OCI-LY7 (cell line): ENCODE results near the gene SETD7.

Source experiments
- EZH2phosphoT487 ChIP-seq: fragments of 200-600 bp; sonication (generic); IDR thresholded peaks from 2 replicates; pipeline ENCODE4 v1.6.1; 2018; ENCODE audit warnings: low read depth, borderline replicate concordance, mild to moderate bottlenecking, mixed run types, antibody characterized with exemption, low read length, moderate library complexity, mixed read lengths
- TF ChIP-seq, protein P1 (sequence below): fragments of 200-600 bp; sonication (generic); conservative IDR thresholded peaks from 2 replicates; pipeline ENCODE4 v1.5.1; 2014; ENCODE audit warnings: mild to moderate bottlenecking, antibody characterized with exemption, low read length, moderate library complexity, mixed read lengths

GRCh38 chr4:139528377-139529005, 27.5 kb downstream of the SETD7 start:
- TF ChIP-seq, protein P1, sequence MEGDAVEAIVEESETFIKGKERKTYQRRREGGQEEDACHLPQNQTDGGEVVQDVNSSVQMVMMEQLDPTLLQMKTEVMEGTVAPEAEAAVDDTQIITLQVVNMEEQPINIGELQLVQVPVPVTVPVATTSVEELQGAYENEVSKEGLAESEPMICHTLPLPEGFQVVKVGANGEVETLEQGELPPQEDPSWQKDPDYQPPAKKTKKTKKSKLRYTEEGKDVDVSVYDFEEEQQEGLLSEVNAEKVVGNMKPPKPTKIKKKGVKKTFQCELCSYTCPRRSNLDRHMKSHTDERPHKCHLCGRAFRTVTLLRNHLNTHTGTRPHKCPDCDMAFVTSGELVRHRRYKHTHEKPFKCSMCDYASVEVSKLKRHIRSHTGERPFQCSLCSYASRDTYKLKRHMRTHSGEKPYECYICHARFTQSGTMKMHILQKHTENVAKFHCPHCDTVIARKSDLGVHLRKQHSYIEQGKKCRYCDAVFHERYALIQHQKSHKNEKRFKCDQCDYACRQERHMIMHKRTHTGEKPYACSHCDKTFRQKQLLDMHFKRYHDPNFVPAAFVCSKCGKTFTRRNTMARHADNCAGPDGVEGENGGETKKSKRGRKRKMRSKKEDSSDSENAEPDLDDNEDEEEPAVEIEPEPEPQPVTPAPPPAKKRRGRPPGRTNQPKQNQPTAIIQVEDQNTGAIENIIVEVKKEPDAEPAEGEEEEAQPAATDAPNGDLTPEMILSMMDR = no peak
- no peak for TF ChIP-seq EZH2phosphoT487
